Measurements from ENCODE around the gene BPIFB3.
"Not testable (repeated sequence)": the region's sequence is repeated elsewhere in the genome, so short reads cannot be mapped to it uniquely, and the experiment has no call there.

Gene BPIFB3

DNA sequence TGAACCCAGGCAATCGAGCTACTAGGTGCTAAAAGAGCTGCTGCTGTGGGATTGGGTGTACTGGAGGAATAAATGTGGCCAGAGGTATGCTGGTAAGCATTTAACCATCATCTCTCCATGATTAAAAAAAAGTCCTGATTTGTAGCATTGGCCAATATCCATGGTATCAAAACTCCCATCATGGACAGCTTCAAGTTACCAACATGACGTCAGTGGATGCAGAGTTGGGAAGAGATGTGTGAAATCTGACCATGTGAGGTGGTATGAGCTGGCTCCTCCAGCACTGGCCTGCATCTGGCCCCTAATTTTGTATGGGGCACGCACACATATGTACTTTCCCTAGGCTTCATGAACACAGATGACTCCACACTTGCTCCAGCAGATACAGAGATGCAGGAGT is 37.4 kb downstream of the BPIFB3 start:
- no peak for DNase-seq (ENCODE audit: low read depth)

DNA sequence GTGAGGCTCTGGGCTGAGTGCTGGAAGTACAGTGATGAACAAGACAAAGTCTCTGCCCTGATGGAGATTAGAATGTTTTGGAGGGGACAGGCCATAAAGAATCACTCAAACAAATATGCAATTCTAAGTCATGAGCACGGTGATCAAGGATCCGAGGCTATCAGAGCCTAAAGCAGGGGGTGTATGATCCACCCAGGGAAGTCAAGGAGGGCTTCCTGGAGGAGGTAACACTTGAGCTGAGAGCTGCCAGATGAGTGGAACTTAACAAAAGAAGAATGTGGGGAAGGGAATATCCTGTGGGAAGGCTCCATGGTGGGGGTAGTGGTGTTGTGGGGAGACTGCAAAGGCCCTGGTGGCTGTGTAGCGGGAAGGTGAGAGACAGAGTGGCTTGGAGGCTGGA is 38.0 kb downstream of the BPIFB3 start:
- no peak for DNase-seq (ENCODE audit: low read depth)

DNA sequence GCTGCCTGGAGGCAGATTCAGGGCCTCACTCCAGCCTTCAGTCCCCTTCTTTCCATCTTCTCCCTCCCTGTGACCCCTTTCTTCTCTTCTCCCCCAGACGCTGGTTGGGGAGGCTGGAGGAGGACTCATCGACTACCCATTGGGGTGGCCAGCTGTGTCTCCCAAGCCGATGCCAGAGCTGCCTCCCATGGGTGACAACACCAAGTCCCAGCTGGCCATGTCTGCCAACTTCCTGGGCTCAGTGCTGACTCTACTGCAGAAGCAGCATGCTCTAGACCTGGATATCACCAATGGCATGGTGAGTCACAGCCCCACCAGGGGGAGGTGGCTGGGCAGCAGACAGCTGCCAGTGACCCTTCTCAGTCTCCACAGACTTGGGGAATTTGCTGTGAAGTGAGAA is 38.7 kb downstream of the BPIFB3 start:
- no peak for DNase-seq (ENCODE audit: low read depth)

DNA sequence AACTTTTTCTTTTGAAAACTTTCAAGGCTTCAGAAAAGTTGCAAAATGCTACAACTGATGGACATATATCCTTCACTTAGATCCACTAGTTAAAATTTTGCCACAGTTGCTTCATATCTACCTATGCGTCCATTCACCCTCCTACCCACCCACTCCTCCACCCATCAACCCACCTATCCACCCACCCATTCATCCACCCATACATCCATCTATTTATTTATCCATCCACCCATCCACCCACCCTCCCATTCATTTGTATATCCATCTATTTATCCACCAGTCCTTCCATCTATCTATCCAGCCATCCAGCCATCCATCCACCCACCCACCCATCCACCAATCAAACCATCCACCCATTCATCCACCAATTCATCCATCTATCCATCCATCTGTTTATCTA is 39.4 kb downstream of the BPIFB3 start:
- no peak for DNase-seq (ENCODE audit: low read depth)

DNA sequence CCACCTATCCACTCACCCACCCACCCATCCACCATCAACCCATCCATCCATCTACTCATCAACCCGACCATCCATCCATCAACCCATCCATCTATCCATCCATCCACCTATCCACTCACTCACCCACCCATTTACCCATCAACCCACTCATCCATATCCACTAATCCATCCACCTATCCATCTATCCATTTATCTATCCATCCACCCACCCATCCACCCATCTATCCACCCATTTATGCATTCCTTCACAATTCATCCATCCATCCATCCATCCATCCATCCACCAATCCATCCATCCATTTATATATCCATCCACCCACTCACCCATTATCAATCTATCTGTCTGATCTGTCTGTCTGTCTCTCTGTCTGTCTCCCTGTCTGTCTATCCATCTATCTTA is 39.9 kb downstream of the BPIFB3 start:
- no peak for DNase-seq (ENCODE audit: low read depth)

DNA sequence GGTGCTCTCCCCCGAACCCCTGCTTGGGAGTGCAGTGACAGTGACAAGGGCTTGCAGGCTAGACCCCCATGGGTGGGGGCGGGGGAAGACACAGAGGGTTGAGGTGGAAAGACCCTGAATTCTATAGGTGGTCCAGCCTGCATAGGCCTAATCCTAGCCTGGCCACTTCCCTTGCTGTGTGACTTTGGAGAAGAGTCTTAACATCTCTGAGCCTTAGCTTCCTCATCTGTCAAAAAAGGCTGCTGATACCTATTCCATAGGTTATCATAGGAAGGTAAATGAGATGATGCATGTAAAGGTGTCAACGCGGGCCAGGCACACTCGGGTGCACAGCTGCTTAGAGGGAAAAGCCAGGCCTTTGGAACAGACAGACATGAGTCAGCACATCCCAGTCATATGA is 41.5 kb downstream of the BPIFB3 start:
- DNase-seq (ENCODE audit: low read depth): no peak

DNA sequence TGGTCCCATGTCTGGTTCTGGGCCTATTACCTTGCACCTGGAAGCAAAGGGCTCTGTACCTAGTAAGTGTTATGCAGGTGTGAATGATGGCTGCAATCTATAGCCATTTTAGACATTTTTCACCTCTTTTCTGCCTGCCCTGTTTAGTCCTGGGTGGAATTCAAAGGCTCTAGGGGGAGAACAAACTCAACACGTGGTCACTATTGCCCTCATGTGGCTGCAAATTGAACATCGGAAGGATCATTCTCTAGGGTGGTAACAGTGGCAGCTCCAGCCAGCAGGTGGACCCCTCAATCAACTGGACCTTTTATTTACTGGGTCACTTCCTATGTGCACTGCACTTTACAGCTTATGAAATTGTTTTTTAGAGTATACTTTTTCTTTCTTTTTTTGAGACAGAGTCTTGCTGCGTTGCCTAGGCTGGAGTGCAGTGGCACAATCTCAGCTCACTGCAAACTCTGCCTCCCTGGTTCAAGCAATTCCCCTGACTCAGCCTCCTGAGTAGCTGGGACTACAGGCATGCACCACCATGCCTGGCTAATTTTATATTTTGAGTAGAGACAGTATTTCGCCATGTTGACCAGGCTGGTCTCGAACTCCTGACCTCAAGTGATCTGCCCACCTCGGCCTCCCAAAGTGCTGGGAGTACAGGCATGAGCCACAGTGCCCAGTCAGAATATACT is 42.3 kb downstream of the BPIFB3 start:
- peak; percentile 8 for DNase-seq (ENCODE audit: low read depth)

DNA sequence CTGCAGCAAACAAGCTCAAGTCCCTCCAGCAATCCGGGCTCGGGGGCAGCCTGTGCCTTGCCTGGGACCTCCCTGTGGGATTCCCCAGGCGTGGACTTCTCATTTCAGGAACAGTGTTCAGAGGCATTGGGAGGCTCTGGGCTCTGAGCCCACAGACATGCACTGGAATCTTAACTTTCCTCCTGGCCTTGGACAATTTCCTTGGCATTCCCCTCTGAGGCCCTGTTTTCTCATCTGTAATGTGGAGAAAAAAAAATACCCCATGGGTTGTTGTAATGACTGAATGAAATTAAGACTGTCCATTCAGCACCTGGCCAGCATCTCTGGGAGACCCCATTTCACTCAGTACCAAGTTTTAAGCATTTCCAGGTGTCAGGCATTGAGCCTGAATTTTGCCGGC is 43.3 kb downstream of the BPIFB3 start:
- no peak for DNase-seq (ENCODE audit: low read depth)

DNA sequence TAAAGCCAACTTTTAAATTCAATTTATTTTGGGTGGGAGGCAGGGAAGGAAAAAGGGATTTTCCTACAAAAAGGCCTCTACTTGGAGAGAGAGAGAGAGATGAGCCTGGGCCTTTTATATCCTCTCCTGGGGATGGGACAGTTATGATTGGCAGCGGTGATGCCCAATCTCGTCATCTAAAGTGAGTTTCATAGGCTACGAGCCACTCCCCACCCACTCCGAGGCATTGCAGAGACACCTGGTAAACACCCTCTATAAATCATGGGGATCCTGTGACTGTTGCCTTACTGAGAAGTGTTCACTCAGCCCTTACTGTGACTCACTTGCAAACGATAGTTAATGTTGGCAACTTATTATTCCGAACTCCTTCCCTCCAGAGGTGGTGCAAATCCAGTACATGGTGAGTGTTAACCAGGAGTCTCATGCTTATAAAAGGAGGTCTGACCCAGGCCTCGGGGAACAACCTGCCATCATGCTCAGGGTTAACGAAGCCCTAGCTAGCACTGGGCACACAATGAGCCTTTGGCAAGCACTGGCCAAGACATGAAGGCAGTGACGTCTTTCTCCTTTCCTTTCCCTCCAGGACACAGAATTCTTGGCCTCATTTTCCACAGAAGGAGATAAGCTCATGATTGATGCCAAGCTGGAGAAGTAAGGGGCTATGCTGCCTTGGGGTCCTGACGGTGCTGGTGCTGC is 46.3 kb downstream of the BPIFB3 start:
- DNase-seq (ENCODE audit: low read depth): no peak

DNA sequence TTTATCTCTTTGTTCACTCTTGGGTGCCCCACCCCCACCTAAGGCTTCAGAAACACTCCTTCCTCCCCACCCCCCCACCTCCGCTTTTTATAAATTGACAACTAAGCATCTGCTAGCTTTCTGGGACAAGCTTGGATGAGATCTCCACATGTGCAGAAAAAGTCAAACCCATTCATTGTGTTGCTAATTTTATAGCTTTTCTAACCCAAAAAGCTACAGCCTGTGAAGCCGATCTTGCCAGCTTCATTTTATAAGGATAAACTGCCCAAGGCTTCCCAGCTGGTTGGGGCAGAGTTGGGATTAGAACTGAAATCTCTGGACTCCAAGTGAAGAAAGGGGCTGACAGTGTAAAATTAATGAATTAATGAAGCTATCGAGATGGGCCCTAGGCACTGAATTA is 49.9 kb downstream of the BPIFB3 start:
- no peak for DNase-seq (ENCODE audit: low read depth)

DNA sequence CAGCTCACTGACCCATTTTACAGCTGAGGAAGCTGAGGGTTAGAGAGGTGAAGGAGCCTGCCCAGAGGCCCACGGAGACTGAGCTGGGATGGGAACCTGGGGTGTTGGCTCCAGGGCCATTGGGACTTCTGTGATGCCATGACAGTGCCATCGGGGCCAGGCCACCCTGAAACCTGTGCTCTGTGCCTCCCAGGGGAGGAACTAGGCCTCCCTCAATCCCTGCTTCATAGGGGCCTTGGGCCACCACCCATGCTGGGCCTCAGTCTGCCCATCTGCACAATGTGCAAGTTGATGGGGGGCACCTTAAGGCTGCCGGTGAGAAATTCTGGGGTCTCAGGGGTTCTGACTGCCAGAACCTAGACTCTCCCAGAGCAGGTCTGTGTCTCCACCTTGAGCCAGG is 50.6 kb downstream of the BPIFB3 start:
- DNase-seq (ENCODE audit: low read depth): no peak

DNA sequence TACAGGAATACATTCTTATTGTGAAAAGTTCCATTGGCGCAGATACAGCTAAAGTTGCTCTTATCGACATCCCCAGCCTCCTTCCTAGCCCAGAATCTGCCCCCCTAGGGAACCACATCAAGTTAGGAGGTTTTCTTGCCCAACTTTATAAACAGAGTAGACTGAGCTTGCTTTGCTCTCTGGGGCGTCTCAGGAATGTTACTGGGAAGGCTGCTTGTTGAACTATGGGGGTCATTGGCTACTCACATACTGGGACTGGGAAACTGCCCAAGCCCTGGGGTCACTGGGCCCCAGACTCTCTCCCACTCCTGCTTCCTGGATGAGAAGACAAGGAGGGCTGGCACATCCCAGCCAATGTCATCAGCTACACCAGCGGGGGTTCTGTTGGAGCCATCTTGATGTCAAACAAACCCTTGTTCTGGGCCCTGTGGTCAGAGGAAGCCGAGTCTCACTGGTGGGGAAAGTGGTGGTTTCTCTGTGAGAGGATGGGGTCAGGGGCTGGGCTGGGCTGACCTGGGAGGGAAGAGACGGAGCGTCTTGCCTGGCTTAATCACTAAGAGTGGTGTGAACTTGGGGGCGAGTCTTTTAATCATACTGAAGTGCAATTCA is 51.7 kb downstream of the BPIFB3 start:
- no peak for DNase-seq (ENCODE audit: low read depth)

DNA sequence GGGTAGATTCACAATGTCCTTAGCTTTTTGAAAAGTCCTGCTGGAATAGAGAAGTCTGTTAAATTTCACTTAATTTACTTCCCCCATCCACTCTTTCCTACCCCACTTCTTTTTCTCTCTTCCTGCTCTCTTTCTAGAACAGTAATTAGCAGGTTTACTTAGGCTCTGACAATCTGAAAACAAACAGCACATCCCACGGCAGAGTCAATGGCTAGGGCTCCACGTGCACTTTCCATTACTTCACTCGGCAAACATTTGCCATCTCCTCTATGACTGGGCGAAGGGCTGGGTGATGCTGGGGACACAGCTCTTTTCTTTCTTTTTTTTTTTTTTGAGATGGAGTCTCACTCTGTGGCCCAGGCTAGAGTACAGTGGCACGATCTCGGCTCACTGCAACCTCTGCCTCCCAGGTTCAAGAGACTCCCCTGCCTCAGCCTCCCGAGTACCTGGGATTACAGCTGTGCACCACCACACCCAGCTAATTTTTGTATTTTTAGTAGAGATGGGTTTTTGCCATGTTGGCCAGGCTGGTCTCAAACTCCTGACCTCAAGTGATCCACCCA is 52.4 kb downstream of the BPIFB3 start:
- not testable (repeated sequence) for DNase-seq (ENCODE audit: low read depth)

DNA sequence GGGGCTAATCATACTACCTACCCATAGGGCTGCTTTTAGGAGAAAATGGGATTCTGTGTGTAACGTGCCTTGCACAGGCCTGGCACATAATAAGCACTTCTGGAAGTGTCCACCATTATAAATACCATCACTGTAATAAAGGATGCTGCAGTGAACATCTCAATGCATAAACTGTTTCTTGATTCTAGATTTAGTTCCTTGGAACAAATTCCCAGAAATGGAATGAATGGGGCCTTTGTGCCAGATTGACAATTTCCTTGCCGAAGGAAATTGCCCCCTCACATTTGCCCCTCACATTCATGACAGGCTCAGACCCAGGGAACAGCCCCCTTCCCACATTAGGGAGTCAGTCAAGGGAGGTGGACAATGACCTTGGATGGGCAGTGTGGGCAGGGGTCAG is 55.0 kb downstream of the BPIFB3 start:
- DNase-seq (ENCODE audit: low read depth): no peak

DNA sequence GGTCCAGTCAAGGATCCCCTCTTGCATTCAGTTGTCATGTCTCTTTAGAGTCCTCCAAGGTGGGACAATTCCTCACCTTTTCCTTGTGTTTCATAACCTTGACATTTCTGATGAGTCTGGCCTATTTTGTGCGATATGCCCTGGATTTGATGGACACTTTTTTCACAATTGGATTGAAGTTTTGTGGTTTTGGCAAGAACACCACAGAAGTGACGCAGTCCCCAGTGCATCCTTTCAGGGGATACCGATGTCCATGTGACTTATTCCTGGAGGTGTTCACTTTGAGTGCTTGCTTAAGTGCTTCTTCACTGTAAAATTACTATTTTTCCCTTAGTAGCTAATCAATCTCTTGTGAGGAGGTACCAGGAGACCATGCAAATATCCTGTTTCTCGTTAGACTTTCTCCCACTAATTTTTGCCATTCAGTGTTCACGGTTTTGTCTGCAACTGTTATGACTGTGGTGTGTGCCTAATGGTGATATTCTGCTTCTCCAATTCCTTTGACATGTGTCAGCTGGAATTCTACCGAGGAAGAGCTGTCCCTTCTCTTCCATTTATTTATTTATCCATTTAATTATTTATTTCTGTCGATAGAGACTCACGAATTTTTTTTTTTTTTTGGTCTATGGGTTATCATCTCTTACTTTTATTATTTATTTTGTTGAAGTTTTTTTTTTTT is 56.6 kb downstream of the BPIFB3 start:
- DNase-seq (ENCODE audit: low read depth): no peak

DNA sequence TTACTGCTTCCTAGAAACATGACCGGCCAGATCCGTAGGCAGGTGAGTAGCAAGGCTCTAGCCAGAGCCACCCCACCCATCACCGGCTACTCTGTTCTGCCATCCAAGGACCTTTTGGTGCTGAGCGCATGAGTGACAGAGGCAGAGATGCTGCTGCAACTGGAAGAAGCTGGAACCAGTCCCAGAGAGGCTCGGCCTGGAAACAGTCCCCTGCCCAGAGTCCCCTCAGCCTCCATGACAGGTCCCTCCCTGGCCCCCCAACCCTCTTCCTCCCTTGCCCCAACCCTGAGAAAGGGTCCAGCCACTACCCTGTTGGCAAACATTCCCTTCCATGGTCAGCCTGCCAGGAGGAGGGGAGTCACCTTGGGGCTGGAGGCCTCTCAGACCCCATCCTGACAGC is 57.6 kb downstream of the BPIFB3 start:
- DNase-seq (ENCODE audit: low read depth): no peak

DNA sequence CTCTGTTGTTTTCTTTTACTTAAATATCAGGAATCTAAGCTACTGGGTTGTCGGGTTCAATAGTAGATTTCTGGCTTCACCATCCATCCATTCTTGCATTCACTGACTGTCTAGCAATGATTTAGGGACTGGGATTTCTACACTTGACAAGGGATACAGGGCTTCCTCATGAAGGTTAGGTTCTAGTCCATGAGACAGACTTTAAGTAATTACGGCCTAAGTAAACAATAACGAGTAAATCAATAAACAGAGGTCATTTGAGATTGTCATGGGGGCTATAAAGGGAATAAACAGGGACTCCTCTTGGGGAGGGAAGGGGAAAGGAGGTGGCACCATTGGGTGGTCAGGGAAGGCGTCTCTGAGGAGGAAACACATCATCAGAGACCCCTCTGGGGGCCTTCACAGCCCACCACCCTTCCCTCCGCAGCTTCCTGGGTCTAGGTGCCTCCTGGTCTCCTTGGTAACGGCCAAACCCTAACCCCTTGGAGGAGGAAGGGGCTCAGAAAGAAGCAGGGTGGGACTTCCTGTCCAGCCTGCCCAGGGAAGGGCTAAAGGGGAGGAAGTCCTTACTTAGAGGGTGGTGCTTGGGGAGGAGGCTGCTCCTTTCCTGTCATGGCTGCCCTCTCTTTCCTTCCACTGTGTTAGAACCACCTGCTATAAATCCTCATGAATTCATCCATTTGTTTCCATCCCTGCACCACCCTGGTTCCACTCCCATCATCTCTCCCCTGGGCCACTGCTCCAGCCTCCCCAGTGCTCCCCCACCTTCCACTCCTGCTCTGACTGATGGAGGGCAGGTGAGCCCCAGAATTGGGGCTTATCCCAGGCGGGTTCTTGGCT is 59.1 kb downstream of the BPIFB3 start:
- DNase-seq (ENCODE audit: low read depth): no peak

DNA sequence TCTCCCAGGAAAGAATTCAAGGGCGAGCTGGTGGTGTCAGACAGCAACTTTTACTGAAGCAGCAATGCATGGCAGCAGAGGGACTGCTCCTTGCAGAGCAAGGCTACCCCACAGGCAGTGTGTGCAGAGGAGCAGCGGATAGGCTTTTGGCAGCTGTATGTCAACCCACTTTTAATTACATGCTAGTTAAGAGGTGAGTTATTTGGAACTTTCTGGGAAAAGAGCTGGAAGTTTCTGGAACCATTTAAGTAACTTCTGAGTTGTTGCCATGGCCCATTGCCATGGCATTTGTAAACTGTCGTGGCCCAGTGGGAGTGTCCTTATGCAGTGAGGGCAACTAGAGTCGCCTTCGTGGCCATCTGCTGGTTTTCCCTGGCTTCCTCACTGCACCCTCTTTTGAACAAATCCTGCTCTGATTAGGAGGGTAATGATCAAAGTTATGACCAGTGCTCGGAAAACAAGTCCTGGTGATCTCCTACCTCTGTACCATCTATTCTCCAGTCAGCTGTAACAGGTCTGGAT is 59.7 kb downstream of the BPIFB3 start:
- no peak for DNase-seq (ENCODE audit: low read depth)

DNA sequence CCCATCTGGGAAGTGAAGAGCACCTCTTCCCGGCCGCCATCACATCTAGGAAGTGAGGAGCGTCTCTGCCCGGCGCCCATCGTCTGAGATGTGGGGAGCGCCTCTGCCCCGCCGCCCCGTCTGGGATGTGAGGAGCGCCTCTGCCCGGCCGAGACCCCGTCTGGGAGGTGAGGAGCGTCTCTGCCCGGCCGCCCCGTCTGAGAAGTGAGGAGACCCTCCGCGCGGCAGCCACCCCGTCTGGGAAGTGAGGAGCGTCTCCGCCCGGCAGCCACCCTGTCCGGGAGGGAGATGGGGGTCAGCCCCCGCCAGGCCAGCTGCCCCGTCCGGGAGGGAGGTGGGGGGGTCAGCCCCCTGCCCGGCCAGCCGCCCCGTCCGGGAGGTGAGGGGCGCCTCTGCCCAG is 61.8 kb downstream of the BPIFB3 start:
- not testable (repeated sequence) for DNase-seq (ENCODE audit: low read depth)

DNA sequence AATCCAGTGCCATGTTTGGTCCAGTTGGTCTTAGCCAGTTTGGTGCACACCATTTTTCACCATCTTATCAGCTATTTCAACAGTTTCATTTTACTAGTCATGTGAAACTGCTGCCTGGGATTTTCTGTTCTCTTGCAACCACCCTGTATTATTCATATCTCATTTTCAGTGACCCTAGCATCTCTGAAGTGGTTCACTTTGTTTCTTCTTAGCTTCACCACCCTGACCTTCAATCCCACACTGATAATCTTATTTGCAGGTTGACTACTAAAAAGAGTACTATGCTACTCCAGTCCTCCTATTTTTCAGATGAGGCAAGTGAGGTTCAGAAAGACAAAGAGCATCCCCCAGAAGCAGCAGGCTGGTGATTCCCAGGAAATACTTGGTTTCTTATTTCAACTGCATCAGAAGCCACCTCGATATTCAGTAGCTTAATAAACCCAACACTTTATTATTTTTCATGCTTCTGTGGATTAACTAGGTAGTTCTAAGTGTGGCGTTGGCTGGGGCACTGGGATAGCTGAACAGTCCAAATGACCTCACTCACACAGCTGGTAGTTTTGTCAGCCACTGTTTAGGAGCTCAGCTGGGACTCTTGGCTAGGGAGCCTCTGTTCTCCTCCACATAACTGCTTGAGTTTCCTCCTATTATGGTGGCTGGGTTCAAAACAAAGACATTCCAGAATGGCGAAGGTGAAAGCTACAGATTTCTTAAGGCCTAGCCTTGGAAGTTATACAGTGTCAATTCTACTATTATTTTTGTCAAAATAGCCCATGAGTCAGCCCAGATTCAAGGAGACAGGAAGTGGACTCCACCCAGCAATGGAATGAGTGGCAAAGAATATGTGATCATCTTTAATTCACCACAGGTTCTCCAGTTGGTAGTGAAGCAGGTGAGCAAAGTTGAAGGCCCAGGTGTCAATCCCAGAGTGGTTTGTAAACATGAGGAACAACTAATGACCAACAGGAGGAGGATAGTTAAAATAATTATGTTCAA is 66.3 kb downstream of the BPIFB3 start:
- DNase-seq (ENCODE audit: low read depth): no peak

Measured in stimulated activated CD8-positive, alpha-beta memory T cell treated with anti-CD3 and anti-CD28 coated beads, Interleukin-4, amount 100 ng/mL, for 24 hours (primary cell).